Tibial nerve (tissue), 3 donors: ENCODE results near the gene ELMO1.

Source experiments
- CTCF ChIP-seq, 5 experiments: fragments of 200-600 bp in 3 of 5; fragments of 450-650 bp in 2 of 5; sonication (generic) in 3 of 5; IDR thresholded peaks; one replicate each; pipeline ENCODE4 v1.5.1; 2016 to 2019; ENCODE audit warnings: antibody characterized with exemption in 5 of 5, mild to moderate bottlenecking in 3 of 5, moderate library complexity in 2 of 5
- POLR2A ChIP-seq, 2 donors: fragments of 450-650 bp; IDR thresholded peaks; one replicate each; pipeline ENCODE4 v1.6.1; 2017; ENCODE audit warnings: antibody characterized with exemption in 2 of 2, mild to moderate bottlenecking in 2 of 2, moderate library complexity in 2 of 2

- TF ChIP-seq POLR2A (IDR thresholded peaks at IDR 0.05), result no peak
- TF ChIP-seq CTCF (IDR thresholded peaks at IDR 0.05), result no peak
These were observed 470.8 kb downstream of the ELMO1 start for GRCh38 chr7:36977878-36978277.
